ENCODE data around the gene REEP1.

Gene REEP1

DNA sequence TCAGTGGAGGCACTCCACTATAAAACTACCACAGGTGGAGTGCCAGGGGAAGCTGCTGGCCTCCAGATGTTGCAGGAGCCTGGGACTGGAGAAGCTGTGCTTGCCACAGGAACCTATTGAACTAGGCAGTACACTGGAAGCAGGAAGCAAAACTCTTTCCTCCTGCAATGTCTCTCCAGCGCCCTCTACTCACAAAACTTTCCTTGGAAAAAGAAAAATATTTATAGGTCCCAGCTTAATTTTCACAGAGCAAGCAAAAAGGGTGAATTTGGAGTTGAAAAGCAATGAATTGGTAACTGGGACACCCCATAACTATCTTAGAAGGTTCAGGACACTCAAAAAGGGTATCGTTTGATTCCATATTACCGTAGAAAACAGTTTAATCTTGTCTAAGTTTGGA, 33.2 kb upstream of the REEP1 start:
- Histone ChIP-seq H2AFZ (ENCODE audit: low read length) (no peak overlapping the region), H3K4me2 (ENCODE audit: low read length) (no peak overlapping the region), H3F3A (ENCODE audit: insufficient read depth, low read length) (no peaks in the 10 kb centered on the region), H3K27ac (ENCODE audit: low read depth, low read length, poor library complexity, severe bottlenecking) (no peak overlapping the region), H3K79me2 (ENCODE audit: insufficient read depth, low read length) (no peaks in the 10 kb centered on the region), H3K27me3 (ENCODE audit: insufficient read depth, low read length) (no peaks in the 10 kb centered on the region), H3K4me1 (ENCODE audit: insufficient read depth, low read length, severe bottlenecking) (no peaks in the 10 kb centered on the region), H3K9me2 (ENCODE audit: low read depth, low read length) (no peaks in the 10 kb centered on the region), H3K9me3 (ENCODE audit: low read length) (0 out of 2 replicates have a peak, but pooled peaks cover 2% of the 10 kb centered on the region), H3K4me3 (ENCODE audit: low read depth, low read length, poor library complexity, severe bottlenecking) (no peak overlapping the region), H3K9ac (ENCODE audit: low read length) (no peak overlapping the region), H4K20me1 (ENCODE audit: insufficient read depth, low read length) (no peaks in the 10 kb centered on the region), H3K36me3 (ENCODE audit: insufficient read depth, low read length) (no peaks in the 10 kb centered on the region)
- TF ChIP-seq, protein P1, sequence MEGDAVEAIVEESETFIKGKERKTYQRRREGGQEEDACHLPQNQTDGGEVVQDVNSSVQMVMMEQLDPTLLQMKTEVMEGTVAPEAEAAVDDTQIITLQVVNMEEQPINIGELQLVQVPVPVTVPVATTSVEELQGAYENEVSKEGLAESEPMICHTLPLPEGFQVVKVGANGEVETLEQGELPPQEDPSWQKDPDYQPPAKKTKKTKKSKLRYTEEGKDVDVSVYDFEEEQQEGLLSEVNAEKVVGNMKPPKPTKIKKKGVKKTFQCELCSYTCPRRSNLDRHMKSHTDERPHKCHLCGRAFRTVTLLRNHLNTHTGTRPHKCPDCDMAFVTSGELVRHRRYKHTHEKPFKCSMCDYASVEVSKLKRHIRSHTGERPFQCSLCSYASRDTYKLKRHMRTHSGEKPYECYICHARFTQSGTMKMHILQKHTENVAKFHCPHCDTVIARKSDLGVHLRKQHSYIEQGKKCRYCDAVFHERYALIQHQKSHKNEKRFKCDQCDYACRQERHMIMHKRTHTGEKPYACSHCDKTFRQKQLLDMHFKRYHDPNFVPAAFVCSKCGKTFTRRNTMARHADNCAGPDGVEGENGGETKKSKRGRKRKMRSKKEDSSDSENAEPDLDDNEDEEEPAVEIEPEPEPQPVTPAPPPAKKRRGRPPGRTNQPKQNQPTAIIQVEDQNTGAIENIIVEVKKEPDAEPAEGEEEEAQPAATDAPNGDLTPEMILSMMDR (IDR thresholded peaks at IDR 0.05; ENCODE audit: low read length), result no peak
- TF ChIP-seq EZH2 (IDR thresholded peaks at IDR 0.05; ENCODE audit: borderline replicate concordance, low read length), result no peak

GRCh38 chr2:86368161-86368824, 30.9 kb upstream of the REEP1 start:
- Histone ChIP-seq H3K36me3 (ENCODE audit: insufficient read depth, low read length) (no peaks in the 10 kb centered on the region), H3K27me3 (ENCODE audit: insufficient read depth, low read length) (no peaks in the 10 kb centered on the region), H3K9me2 (ENCODE audit: low read depth, low read length) (no peaks in the 10 kb centered on the region), H3K4me3 (ENCODE audit: low read depth, low read length, poor library complexity, severe bottlenecking) (no peak overlapping the region), H2AFZ (ENCODE audit: low read length) (no peak overlapping the region), H3K4me2 (ENCODE audit: low read length) (peak overlapping the region; percentile 24; the same call in 1 of the 2 replicates), H3K4me1 (ENCODE audit: insufficient read depth, low read length, severe bottlenecking) (no peaks in the 10 kb centered on the region), H3K79me2 (ENCODE audit: insufficient read depth, low read length) (no peaks in the 10 kb centered on the region), H3K27ac (ENCODE audit: low read depth, low read length, poor library complexity, severe bottlenecking) (no peak overlapping the region), H3F3A (ENCODE audit: insufficient read depth, low read length) (no peaks in the 10 kb centered on the region), H4K20me1 (ENCODE audit: insufficient read depth, low read length) (no peaks in the 10 kb centered on the region), H3K9ac (ENCODE audit: low read length) (no peak overlapping the region), H3K9me3 (ENCODE audit: low read length) (0 out of 2 replicates have a peak, but pooled peaks cover 2% of the 10 kb centered on the region)
- TF ChIP-seq, protein P1 (IDR thresholded peaks at IDR 0.05; ENCODE audit: low read length), result peak; percentile 69
- TF ChIP-seq EZH2 (IDR thresholded peaks at IDR 0.05; ENCODE audit: borderline replicate concordance, low read length), result no peak

DNA sequence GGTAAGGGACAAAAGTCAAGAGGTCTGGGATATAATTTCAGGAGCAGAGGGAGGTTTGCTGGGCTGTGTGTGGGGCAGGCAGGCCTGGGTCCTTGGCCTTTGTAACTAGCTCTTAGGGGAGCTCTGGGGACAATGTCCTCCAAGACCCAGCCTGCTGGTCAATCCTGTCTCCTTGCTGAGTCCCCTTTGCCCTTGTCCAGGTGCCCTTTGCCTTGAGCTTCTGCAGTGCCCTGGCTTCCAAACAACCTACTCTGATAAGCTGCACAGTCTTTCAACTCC, 30.0 kb upstream of the REEP1 start:
- no peak overlapping the region for H3K27ac ChIP-seq (ENCODE audit: low read depth, low read length, poor library complexity, severe bottlenecking)
- H4K20me1 ChIP-seq (ENCODE audit: insufficient read depth, low read length), result no peaks in the 10 kb centered on the region
- no peak overlapping the region for H2AFZ ChIP-seq (ENCODE audit: low read length)
- H3K27me3 ChIP-seq (ENCODE audit: insufficient read depth, low read length), result no peaks in the 10 kb centered on the region
- H3K36me3 ChIP-seq (ENCODE audit: insufficient read depth, low read length), result no peaks in the 10 kb centered on the region
- TF ChIP-seq, protein P1 (IDR thresholded peaks at IDR 0.05; ENCODE audit: low read length), result no peak
- TF ChIP-seq EZH2 (IDR thresholded peaks at IDR 0.05; ENCODE audit: borderline replicate concordance, low read length), result no peak
- no peaks in the 10 kb centered on the region for H3K9me2 ChIP-seq (ENCODE audit: low read depth, low read length)
- no peak overlapping the region for H3K4me2 ChIP-seq (ENCODE audit: low read length)
- no peaks in the 10 kb centered on the region for H3K4me1 ChIP-seq (ENCODE audit: insufficient read depth, low read length, severe bottlenecking)
- H3K79me2 ChIP-seq (ENCODE audit: insufficient read depth, low read length), result no peaks in the 10 kb centered on the region
- H3K9ac ChIP-seq (ENCODE audit: low read length), result no peak overlapping the region
- 0 out of 2 replicates have a peak, but pooled peaks cover 2% of the 10 kb centered on the region for H3K9me3 ChIP-seq (ENCODE audit: low read length)
- H3K4me3 ChIP-seq (ENCODE audit: low read depth, low read length, poor library complexity, severe bottlenecking), result no peak overlapping the region
- no peaks in the 10 kb centered on the region for H3F3A ChIP-seq (ENCODE audit: insufficient read depth, low read length)
